Stimulated activated CD8-positive, alpha-beta memory T cell treated with anti-CD3 and anti-CD28 coated beads, Interleukin-4, amount 100 ng/mL, for 48 hours (primary cell): ENCODE results near the gene PSMD6.

Source experiments
- DNase-seq: peaks from one replicate; pipeline ENCODE4 v3.0.0-alpha.2; 2020

PSMD6 gene

GRCh38 chr3:64008017-64008416 lies 15.3 kb downstream of the PSMD6 start:
- no peak for DNase-seq

GRCh38 chr3:64003589-64003988 lies 19.7 kb downstream of the PSMD6 start:
- DNase-seq, result no peak

GRCh38 chr3:64002233-64002632 lies 21.1 kb downstream of the PSMD6 start:
- no peak for DNase-seq

GRCh38 chr3:64000453-64001055 lies 22.7 kb downstream of the PSMD6 start:
- DNase-seq, result no peak

GRCh38 chr3:63998852-63999754 lies 24.2 kb downstream of the PSMD6 start:
- no peak for DNase-seq

GRCh38 chr3:63995086-63995485 lies 28.2 kb downstream of the PSMD6 start:
- DNase-seq, result no peak

GRCh38 chr3:63993653-63994079 lies 29.6 kb downstream of the PSMD6 start:
- DNase-seq, result peak; percentile 56

GRCh38 chr3:63992516-63993209 lies 30.6 kb downstream of the PSMD6 start:
- no peak for DNase-seq

- DNase-seq, result no peak
Measured at GRCh38 chr3:63991666-63992065, 31.6 kb downstream of the PSMD6 start.

GRCh38 chr3:63990733-63991132 lies 32.6 kb downstream of the PSMD6 start:
- no peak for DNase-seq

- DNase-seq, result no peak
Measured at GRCh38 chr3:63990204-63990603, 33.1 kb downstream of the PSMD6 start.

GRCh38 chr3:63988943-63989342 lies 34.4 kb downstream of the PSMD6 start:
- DNase-seq, result no peak

- no peak for DNase-seq
Measured at GRCh38 chr3:63986831-63987230, 36.5 kb downstream of the PSMD6 start.

GRCh38 chr3:63986146-63986545 lies 37.1 kb downstream of the PSMD6 start:
- DNase-seq, result no peak

- no peak for DNase-seq
Measured at GRCh38 chr3:63984391-63984790, 38.9 kb downstream of the PSMD6 start.

GRCh38 chr3:63981980-63982379 lies 41.3 kb downstream of the PSMD6 start:
- DNase-seq, result no peak

GRCh38 chr3:63980830-63981498 lies 42.3 kb downstream of the PSMD6 start:
- no peak for DNase-seq

GRCh38 chr3:63980019-63980418 lies 43.3 kb downstream of the PSMD6 start:
- DNase-seq, result no peak

GRCh38 chr3:63979093-63979885 lies 44.0 kb downstream of the PSMD6 start:
- no peak for DNase-seq

GRCh38 chr3:63977893-63978292 lies 45.4 kb downstream of the PSMD6 start:
- no peak for DNase-seq

- no peak for DNase-seq
Measured at GRCh38 chr3:63976872-63977200, 46.5 kb downstream of the PSMD6 start.

- DNase-seq, result no peak
Measured at GRCh38 chr3:63976161-63976871, 47.0 kb downstream of the PSMD6 start.
